Heart left ventricle (tissue), 16 donors: Measurements from ENCODE around the gene B3GALNT1. TPM values are rescaled to one million over a fixed set of nuclear protein-coding genes. Genes with fewer than 3 reads are reported as not detected.
A peak's percentile ranks its signal among the peaks of the same experiment; 100 is the strongest.

Source experiments
- ATAC-seq, 4 donors: fragments of 200-7000 bp; cut with Tn5 transposase; one replicate each; pipeline ENCODE4 v1.9.1; 2020 to 2022; ENCODE audit warnings: moderate library complexity in 4 of 4, mild to moderate bottlenecking in 3 of 4, moderate number of reproducible peaks in 1 of 4
- DNase-seq, 5 donors: peaks; one replicate each; pipeline ENCODE4 v3.0.0-alpha.2; 2020
- H3K27ac ChIP-seq, 12 donors: fragments of 200-600 bp; sonication (generic) in 4 of 12; one replicate each; pipeline versions ENCODE4 v1.5.0 to v1.8.0; 2016 to 2022; ENCODE audit warnings: mild to moderate bottlenecking in 2 of 12
- H3K27me3 ChIP-seq, 9 donors: fragments of 200-600 bp; sonication (generic) in 2 of 9; one replicate each; pipeline versions ENCODE4 v1.5.1 to v1.8.0; 2016 to 2022; ENCODE audit warnings: mild to moderate bottlenecking in 3 of 9
- H3K36me3 ChIP-seq, 9 donors: fragments of 200-600 bp; sonication (generic) in 2 of 9; one replicate each; pipeline versions ENCODE4 v1.5.0 to v1.8.0; 2018 to 2022; ENCODE audit warnings: mild to moderate bottlenecking in 2 of 9
- H3K4me1 ChIP-seq, 12 donors: fragments of 200-600 bp; sonication (generic) in 4 of 12; one replicate each; pipeline versions ENCODE4 v1.5.0 to v1.8.0; 2016 to 2022; ENCODE audit warnings: mild to moderate bottlenecking in 3 of 12
- H3K4me3 ChIP-seq, 12 donors: fragments of 200-600 bp; sonication (generic) in 4 of 12; one replicate each; pipeline versions ENCODE4 v1.5.0 to v1.8.0; 2017 to 2022; ENCODE audit warnings: mild to moderate bottlenecking in 9 of 12, moderate library complexity in 4 of 12
- H3K9me3 ChIP-seq, 12 donors: fragments of 200-600 bp; sonication (generic) in 4 of 12; one replicate each; pipeline versions ENCODE4 v1.5.0 to v1.8.0; 2016 to 2022; ENCODE audit warnings: mild to moderate bottlenecking in 1 of 12
- CTCF ChIP-seq, 12 donors: fragments of 200-600 bp; sonication (generic) in 4 of 12; IDR thresholded peaks; one replicate each; pipeline versions ENCODE4 v1.5.0 to v1.8.0; 2018 to 2022; ENCODE audit warnings: antibody characterized with exemption in 12 of 12, mild to moderate bottlenecking in 5 of 12
- POLR2A ChIP-seq, 2 donors: fragments of 450-650 bp; IDR thresholded peaks; one replicate each; pipeline ENCODE4 v1.6.1; 2017; ENCODE audit warnings: antibody characterized with exemption in 2 of 2, mild to moderate bottlenecking in 2 of 2, moderate library complexity in 2 of 2
- WGBS, 4 donors: extraction: QIAGEN DNeasy Blood & Tissue Kit in 2 of 4; methylation state at CpG; one replicate each; pipeline versions ENCODE4 v1.1.5 to v1.1.7; 2013 to 2018; 5-methylcytosine and 5-hydroxymethylcytosine counted together
- intact Hi-C, 10 donors: fragments of 100-400 bp; cut with DNase I; formaldehyde crosslinking; loops; one replicate each; pipeline versions ENCODE4 v1.11.1 to v1.14.2; 2022
- polyA plus RNA-seq, 2 donors: library from polyadenylated mRNA; stranded (reverse); fragments of 200-250 nt; gene quantifications; one replicate each; pipeline ENCODE4 v1.2.3, GENCODE V29; 2013
- total RNA-seq, 9 donors: library from RNA; depleted of rRNA in 2 of 9; stranded (reverse); fragments of >200 nt in 2 of 9; fragmentation: NEBNext Ultra II Directional in 3 of 9; extraction: Animal tissue kit (Norgen Biotek cat#: 25700) in 3 of 9; gene quantifications; one replicate each; pipeline versions ENCODE4 v1.1.0 to v1.2.4, GENCODE V29; 2016 to 2023
- donor health status: ischemic (EF 13 %, LVEDD 7.1; RV severe dilation, severe dysfunction).
- donor health status: healthy with polysubstance abuse.
- donor health status: DM: no; HTN: yes; CAD: no.
- donor health status: DM: no; HTN: no; CAD: no.
- donor health status: ischemic (EF 25% LVEDD 6.9; RV normal size, moderate dysfunction).
- donor health status: ischemic (EF 25% LVEDD 5.7; RV mildly dilated, moderate dysfunction).
- donor health status: healthy.
- donor health status: DM: yes; HTN: yes; CAD: no.
- donor health status: ischemic (EF 35%, LVEDD 5.7; RV mildly dilated, moderate dysfunction).
- donor health status: nonischemic (EF 11% LVEDD 7.7; RV severe dilation, severe dysfunction).
- donor health status: DM: yes; HTN: yes; CAD: no.
- donor health status: PGD.
- donor health status: ischemic (EF 29% LVEDD 5.4; RV normal size, mild dysfunction).
- donor health status: nonischemic (EF 23%, LVEDD 6.1; RV moderate dilation, normal function).

B3GALNT1 gene
- total and polyA plus RNA-seq, 11 donors: 15.2 to 94.6 (median 63.3) TPM

GRCh38 chr3:161137260-161137659 lies 32.1 kb upstream of the B3GALNT1 start:
- TF ChIP-seq CTCF (IDR thresholded peaks at IDR 0.05) (no peak), POLR2A (IDR thresholded peaks at IDR 0.05) (no peak)
- Histone ChIP-seq H3K4me3 (no peak overlapping the region), H3K9me3 (peaks cover 0 to 4% (median 0%) of the 10 kb centered on the region in 12 donors), H3K27me3 (no peaks in the 10 kb centered on the region), H3K4me1 (peaks cover 0 to 2% (median 0%) of the 10 kb centered on the region in 12 donors), H3K36me3 (no peaks in the 10 kb centered on the region), H3K27ac (no peak overlapping the region)
- ATAC-seq (no peak), DNase-seq (no peak)
- intact Hi-C loops: no loop called here
- 84 to 92% (median 88%) methylated on average over 2 of the region's 2 CpGs for WGBS, 4 donors

- ATAC-seq (no peak), DNase-seq (no peak)
- no peak overlapping the region for H3K27ac ChIP-seq
- H3K4me3 ChIP-seq: no peak overlapping the region
- 84 to 100% (median 96%) methylated on average over 1 of the region's 1 CpG for WGBS, 4 donors
- H3K27me3 ChIP-seq: no peaks in the 10 kb centered on the region
- peaks cover 0 to 6% (median 0%) of the 10 kb centered on the region in 12 donors for H3K9me3 ChIP-seq
- H3K36me3 ChIP-seq: no peaks in the 10 kb centered on the region
- no peaks in the 10 kb centered on the region for H3K4me1 ChIP-seq
- intact Hi-C loops: no loop called here
- TF ChIP-seq CTCF (IDR thresholded peaks at IDR 0.05) (no peak), POLR2A (IDR thresholded peaks at IDR 0.05) (no peak)
Observed at GRCh38 chr3:161132391-161132790, 27.2 kb upstream of the B3GALNT1 start.

- peak in 1 of 4 donors; percentile 18 for ATAC-seq
- Histone ChIP-seq H3K4me3 (no peak overlapping the region), H3K9me3 (peaks cover 0 to 47% (median 17%) of the 10 kb centered on the region in 12 donors), H3K4me1 (peaks cover 0 to 10% (median 2%) of the 10 kb centered on the region in 12 donors), H3K27me3 (no peaks in the 10 kb centered on the region), H3K27ac (peak overlapping the region in 1 of 12 donors; percentile 13), H3K36me3 (no peaks in the 10 kb centered on the region)
- TF ChIP-seq POLR2A (IDR thresholded peaks at IDR 0.05): no peak
- no peak for TF ChIP-seq CTCF (IDR thresholded peaks at IDR 0.05)
- WGBS, 4 donors: 31 to 45% (median 38%) methylated on average over 2 of the region's 2 CpGs
- no peak for DNase-seq
- intact Hi-C loops: no loop called here
Observed at GRCh38 chr3:161126495-161126894, 21.3 kb upstream of the B3GALNT1 start.

GRCh38 chr3:161117646-161118045 lies 12.5 kb upstream of the B3GALNT1 start:
- H3K9me3 ChIP-seq: peaks cover 0 to 53% (median 20%) of the 10 kb centered on the region in 12 donors
- no peak for DNase-seq
- TF ChIP-seq CTCF (IDR thresholded peaks at IDR 0.05) (no peak), POLR2A (IDR thresholded peaks at IDR 0.05) (no peak)
- no peaks in the 10 kb centered on the region for H3K27me3 ChIP-seq
- intact Hi-C loops: no loop called here
- ATAC-seq: no peak
- H3K27ac ChIP-seq: no peak overlapping the region
- WGBS, 4 donors: 72 to 79% (median 75%) methylated on average over 3 of the region's 3 CpGs
- H3K4me3 ChIP-seq: no peak overlapping the region
- no peaks in the 10 kb centered on the region for H3K4me1 ChIP-seq
- H3K36me3 ChIP-seq: no peaks in the 10 kb centered on the region
